ENCODE data around the gene ACOT11.

Gene ACOT11

DNA sequence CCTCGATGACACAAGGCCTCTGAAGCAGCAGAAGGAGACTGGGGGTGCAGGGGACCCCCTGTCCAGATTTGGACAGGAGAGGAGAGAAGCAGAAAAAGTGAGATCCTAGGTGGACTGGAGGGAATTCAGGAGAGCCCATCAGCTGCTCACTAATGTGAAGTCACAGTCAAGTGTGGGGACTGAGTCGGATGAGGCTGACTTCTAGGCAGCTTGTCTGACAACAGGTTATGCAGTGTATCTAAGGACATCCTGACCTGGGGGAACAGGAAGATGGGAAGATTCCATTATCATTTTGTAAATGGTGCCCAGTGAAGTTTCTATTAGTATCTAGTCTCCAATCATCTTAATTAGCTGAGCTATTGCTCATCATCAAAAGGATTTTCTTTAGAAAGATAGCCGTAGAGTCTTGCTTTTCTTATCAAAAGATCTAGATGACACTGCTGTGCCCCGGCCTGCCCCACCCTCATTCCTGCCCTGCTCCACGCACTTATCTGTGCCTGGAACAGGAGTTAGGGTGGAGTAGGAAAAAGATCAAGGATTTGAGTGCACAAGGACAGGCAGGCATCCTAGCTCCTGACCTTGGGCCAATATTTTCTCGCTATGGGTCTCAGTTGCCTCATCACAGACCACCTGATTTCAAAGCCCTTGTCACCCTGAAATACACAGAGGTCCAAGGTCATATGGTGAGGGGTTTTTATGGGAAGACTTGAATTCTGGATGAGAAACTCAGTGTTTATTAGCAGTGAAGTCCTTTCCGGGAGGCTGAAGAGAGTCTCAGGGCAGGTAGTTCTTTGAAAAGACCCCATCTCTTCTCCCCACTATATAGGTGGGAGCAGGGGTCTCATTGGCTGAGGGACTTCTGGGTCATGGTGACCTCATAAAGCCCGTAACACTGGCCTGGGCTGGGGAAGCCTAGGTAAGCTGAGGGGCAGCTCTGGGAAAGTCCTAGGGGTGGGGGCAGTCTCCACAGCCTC, 93.1 kb downstream of the ACOT11 start, which contains the start of gene MROH7:
Gene MROH7 (plus strand): TSS at position 924 of the 974 bp plus-strand sequence. CDS start 11,141 bp downstream, outside the sequence.
- no peak for DNase-seq

GRCh38 chr1:54643736-54644135, 95.7 kb downstream of the ACOT11 start:
- DNase-seq: no peak

DNA sequence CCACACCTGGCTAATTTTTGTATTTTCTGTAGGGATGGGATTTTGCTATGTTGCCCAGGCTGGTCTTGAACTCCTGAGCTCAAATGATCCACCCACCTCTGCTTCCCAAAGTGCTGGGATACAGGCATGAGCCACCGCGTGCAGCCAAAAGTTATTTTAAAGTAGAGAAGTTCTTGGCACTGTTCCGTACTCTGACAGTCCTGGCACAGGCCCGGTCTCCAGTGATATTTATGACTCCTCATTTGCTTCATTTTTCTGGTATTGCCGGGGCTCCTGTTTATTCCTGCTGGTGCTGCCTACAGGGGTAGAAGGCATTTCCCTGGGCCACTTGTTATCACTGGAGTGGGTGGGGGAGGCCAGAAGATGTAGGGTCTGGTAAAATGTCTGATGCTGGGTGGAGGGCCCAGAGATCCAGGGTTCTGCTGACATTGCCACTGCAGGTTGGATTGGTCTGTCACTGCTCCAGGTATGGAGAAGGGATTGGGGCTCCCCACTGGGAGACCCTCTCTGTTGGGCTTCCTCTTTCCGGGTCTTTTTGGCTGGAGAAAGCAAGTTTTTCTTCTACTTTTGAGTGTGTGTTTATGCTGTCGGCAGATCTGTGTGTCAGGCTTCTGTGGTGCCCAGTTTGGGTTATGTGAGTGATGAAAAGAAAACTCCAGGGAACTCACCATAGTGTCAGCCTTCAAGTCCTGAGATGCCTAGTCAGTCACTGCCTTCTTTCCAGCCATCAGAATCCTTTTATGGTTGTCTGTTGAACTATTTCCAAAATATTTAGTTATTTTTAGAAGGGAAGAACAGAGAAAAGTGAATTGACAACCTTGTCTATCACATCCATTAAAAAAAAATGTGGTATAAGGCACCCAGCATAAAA, 98.0 kb downstream of the ACOT11 start:
- DNase-seq: no peak

GRCh38 chr1:54649130-54649898, 101.3 kb downstream of the ACOT11 start:
- no peak for DNase-seq

- DNase-seq: no peak
Observed at GRCh38 chr1:54649921-54650320, 101.9 kb downstream of the ACOT11 start.

DNA sequence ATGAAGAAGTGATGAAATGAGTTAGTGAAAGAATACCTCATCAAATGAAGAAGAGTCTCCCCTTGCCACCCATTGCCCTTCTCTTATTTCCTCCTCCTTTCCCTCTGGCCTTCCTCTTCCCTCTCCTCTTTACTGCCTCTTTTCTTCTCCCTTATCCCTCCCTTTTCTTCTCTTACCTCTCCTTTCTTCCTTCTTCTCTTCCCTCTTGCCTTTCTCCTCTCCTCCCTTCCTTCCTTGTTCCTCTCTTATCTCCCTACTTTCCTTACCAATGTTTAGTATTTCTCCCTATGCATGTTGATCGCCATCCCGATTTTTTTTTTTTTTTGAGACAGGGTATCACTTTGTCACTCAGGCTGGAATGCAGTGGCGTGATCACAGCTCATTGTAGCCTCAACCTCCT, 102.4 kb downstream of the ACOT11 start:
- DNase-seq: no peak

GRCh38 chr1:54651608-54652007, 103.6 kb downstream of the ACOT11 start:
- DNase-seq: no peak

GRCh38 chr1:54652168-54652567, 104.1 kb downstream of the ACOT11 start:
- DNase-seq: no peak

DNA sequence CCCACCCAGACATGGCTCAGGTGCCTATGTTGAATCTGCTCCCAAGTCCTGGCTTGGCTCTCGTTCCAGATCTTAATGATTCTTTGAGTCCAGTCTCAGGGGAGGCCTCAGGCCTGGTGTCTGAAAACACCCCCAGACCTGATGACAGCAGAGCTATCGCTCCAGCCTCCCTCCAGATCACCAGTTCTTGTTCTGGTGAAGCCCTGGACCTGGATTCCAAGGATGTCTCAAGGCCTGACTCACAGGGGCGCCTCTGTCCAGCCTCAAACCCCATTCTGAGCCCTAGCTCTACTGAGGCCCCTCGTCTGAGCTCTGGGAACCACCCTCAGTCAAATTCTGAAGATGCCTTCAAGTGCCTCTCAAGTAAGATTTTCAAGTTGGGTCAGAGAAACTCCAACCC, 105.0 kb downstream of the ACOT11 start:
- DNase-seq: no peak

DNA sequence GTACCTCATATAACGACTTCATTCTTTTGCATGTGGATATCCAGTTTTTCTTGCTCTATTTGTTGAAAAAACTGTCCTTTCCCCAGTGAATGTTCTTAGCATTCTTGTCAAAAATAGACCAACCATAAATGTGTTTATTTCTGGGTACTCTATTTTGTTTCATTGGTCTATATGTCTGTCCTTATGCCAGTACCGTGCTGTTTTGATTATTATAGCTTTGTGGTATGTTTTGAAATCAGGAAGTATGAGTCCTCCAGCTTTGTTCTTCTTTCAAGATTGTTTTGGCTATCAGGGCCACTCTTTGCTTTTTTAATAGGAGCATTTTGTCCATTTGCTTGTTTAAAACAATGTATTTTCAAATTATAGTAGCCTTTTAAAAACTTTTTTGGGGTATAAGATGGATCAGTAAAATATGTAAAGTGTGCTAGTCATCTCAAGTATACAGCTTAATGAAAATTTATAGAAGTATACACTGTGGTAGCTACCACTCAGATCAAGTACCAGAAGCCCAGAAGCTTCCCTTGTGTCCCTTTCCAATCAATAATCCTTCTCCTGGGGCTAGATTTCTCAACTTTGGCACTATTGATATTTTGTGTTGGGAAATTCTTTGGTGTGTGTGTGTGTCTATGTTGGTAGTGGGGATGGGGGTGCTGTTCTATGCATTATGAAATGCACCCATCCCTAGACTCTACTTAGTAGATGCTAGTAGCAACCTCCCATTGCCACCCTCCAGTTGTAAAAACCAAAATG, 110.3 kb downstream of the ACOT11 start:
- no peak for DNase-seq
